GM12864 (cell line): ENCODE results near the gene SUSD6.

ENCODE experiments used
- DNase-seq: peaks from one replicate; pipeline ENCODE4 v3.0.0-alpha.2; 2011; ENCODE audit warnings: low read depth
- H3K4me3 ChIP-seq: 2 replicates; pipeline ENCODE4 v1.5.1; 2011; ENCODE audit warnings: mild to moderate bottlenecking, low read depth, low read length, control low read depth
- TF ChIP-seq, protein P1 (sequence below): IDR thresholded peaks from 2 replicates; pipeline ENCODE4 v1.5.1; 2011; ENCODE audit warnings: low read depth, mild to moderate bottlenecking, moderate library complexity, low read length, control low read depth, inconsistent platforms; ENCODE audit errors: missing control alignments

The SUSD6 gene

DNA sequence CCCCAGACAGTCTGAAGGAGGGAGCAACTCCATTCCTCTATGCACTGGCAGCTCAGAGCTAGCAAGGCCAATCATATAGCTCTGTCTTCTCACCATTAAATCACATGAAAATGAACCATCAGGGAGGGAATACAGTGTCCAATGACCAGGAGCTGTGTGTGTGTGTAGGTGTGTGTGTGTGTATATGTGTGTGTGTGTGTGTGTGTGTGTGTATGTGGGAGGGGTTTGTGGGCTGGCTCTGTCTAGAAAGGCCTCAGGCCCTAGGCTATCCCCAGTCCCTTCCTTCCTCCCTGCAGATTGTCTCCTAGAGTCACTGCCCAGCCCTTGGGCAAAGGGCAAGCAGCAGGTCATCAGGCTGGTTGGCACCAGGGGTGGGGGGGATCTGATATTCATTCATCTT lies 5.7 kb upstream of the SUSD6 start:
- TF ChIP-seq, protein P1, sequence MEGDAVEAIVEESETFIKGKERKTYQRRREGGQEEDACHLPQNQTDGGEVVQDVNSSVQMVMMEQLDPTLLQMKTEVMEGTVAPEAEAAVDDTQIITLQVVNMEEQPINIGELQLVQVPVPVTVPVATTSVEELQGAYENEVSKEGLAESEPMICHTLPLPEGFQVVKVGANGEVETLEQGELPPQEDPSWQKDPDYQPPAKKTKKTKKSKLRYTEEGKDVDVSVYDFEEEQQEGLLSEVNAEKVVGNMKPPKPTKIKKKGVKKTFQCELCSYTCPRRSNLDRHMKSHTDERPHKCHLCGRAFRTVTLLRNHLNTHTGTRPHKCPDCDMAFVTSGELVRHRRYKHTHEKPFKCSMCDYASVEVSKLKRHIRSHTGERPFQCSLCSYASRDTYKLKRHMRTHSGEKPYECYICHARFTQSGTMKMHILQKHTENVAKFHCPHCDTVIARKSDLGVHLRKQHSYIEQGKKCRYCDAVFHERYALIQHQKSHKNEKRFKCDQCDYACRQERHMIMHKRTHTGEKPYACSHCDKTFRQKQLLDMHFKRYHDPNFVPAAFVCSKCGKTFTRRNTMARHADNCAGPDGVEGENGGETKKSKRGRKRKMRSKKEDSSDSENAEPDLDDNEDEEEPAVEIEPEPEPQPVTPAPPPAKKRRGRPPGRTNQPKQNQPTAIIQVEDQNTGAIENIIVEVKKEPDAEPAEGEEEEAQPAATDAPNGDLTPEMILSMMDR = no peak
- no peak for DNase-seq
- no peak overlapping the region for H3K4me3 ChIP-seq

DNA sequence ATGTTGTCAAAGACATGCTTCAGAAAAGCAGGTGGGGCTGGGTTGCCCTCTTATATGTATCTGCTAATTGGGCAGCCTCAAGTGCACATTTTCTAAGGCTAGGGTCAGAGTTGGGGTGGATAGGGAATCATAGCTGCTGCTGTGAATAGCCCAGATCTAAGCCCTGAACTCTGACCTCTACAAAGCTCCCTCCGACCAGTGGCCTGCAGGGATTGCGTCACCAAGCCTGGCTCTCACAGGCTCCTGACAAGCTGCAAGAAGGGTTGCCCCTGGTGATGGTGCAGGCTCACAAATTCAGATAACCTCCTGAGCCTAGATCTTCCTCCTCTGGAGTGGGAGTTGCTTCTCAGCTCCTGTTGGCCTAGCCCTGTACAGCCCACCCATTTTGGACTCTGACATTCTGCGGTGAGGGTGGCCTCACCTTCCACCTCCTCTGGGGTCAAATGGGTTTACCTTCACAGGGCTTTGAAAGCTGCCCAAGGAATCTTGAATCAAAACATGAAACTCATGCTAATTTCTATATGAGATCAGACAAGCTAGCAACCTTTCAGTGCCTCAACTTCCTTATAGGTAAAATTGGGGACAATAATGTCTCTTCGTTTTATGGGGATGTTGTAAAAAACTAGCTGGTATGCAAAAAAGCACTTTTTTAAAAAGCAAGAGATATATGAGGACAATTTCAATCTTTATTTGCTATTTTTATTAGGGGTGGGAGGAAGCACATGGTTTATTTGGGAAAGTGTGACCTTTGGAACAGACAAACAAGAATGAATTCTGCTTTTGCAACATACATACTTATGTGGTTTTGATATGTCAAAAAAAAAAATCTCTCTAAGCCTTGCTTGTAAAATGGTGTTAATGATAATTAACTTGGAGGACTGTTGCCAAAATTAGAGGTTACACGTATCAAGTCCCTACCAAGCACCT lies 4.9 kb upstream of the SUSD6 start:
- TF ChIP-seq, protein P1 = no peak
- no peak for DNase-seq
- H3K4me3 ChIP-seq = no peak overlapping the region

DNA sequence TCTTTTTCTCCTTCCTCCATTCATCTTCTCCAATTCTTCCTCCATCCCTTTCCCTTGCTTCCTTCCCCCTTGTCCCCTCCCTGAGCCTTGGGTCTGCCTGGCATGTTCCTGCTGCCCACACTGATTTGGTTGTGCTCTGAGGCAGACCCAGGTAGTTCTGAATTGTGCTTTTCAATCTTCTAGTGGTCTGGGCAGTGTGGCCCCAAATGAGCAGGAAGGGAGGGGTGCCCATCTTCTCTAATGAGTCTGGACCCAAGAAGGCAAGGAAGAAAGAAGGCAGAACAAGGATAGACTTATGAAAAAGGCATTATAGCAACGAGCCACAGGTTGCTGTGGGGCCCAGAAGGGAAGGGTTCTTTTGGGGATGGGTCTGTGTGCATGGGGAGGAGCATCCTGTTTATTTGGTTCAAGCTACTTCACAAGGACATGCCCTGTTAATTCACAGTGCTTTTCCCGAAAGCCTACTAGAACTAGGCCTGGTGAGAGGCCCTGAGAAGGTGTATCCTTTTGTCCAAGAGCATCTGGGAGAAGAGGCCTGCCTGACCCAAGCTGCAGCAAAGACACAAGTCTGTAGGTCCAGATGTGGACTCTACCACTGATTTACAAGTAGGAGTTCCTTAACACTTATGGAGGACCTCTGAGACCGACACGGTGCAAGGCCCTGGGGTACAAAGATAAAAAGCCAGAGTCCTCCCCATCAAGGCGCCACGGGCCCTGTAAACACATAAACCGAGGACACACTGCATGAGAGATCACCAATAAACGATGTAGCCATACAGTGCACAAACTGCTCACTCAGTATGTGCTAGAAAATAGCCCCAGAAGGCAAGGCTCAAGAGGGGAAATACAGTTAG lies 1.1 kb upstream of the SUSD6 start:
- TF ChIP-seq, protein P1 = no peak
- H3K4me3 ChIP-seq = peak overlapping the region; percentile 54
- DNase-seq = no peak

DNA sequence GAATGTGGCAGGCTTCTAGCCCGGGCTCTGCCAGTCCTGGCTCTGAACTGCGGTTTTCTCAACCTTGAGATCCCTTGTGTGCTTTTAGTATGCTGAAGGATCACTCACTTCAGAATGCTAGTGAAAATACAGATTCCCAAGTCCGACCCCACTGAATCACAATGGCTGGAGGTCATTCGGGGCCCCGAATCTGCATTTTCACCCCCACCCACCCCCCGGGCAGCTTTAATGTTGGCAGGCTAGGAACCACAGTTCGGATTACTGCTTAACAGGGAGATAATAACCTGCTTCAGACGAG lies 573 bp upstream of the SUSD6 start:
- peak overlapping the region; percentile 54 for H3K4me3 ChIP-seq
- TF ChIP-seq, protein P1 = no peak
- DNase-seq = no peak

DNA sequence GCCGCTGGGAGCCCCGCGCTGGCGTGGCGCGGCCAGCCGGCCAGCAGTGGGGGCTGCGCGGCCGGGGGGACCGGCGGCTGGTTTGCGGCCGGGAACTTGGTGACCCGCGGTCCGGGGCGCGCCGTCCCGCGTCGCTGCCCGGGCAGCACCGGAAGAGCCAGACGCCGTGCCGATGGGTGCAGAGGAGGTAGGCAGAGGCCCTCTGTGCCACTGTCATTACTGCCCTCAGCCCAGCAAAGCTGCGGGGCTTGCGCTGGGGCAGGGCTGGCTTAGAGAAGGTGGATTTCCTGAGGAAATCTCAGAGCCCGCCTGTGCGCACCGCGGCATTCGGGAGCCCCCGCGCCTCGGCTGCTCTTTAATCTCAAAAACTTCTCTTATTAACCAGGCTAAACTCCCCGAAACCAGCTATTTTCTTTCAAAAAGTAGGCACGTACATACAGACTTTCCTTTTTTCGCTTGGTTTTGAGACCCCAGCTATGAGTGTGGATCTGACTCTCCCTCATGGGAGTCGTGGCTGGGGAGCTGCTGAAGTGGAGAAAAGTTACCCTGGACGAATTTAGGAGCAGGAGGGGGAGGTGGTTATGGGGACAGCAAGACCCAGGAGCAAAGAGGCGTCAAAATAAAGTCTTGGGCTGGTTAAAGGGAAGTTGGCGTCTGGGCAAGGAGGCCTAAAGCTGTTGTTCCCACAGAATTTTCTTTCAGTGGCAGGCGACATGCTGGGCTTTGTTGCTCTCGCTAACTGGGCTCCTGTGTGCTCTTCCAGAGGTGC lies 802 bp downstream of the SUSD6 start:
- peak overlapping the region; percentile 64 for H3K4me3 ChIP-seq
- TF ChIP-seq, protein P1 = no peak
- DNase-seq = no peak

DNA sequence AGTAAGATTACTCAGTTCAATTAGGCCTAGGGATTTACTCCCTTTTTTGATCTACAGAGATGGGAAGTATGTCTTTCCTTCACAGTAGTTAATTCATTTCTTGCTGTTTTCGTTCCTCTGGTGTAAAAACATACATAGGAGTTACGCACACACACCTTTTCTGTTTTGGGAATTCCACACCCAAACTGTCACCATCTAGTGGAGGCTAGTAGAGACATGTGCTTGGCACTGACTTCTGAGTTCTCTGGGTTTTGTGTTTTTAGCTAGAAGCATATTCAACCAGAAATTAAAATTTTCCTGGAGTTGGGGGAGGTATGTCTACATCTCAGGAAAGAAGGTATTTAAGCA lies 1.4 kb downstream of the SUSD6 start:
- TF ChIP-seq, protein P1 = peak; percentile 31
- no peak for DNase-seq
- peak overlapping the region; percentile 64 for H3K4me3 ChIP-seq
